GM18858 (cell line): ENCODE results near the gene USP49.
"Not testable (repeated sequence)": the region's sequence is repeated elsewhere in the genome, so short reads cannot be mapped to it uniquely, and the experiment has no call there.

ENCODE experiments used
- ATAC-seq: cut with Tn5 transposase; IDR thresholded peaks from one replicate; pipeline ENCODE4 v1.9.1; 2021; ENCODE audit not compliant: unreplicated experiment

USP49 gene

DNA sequence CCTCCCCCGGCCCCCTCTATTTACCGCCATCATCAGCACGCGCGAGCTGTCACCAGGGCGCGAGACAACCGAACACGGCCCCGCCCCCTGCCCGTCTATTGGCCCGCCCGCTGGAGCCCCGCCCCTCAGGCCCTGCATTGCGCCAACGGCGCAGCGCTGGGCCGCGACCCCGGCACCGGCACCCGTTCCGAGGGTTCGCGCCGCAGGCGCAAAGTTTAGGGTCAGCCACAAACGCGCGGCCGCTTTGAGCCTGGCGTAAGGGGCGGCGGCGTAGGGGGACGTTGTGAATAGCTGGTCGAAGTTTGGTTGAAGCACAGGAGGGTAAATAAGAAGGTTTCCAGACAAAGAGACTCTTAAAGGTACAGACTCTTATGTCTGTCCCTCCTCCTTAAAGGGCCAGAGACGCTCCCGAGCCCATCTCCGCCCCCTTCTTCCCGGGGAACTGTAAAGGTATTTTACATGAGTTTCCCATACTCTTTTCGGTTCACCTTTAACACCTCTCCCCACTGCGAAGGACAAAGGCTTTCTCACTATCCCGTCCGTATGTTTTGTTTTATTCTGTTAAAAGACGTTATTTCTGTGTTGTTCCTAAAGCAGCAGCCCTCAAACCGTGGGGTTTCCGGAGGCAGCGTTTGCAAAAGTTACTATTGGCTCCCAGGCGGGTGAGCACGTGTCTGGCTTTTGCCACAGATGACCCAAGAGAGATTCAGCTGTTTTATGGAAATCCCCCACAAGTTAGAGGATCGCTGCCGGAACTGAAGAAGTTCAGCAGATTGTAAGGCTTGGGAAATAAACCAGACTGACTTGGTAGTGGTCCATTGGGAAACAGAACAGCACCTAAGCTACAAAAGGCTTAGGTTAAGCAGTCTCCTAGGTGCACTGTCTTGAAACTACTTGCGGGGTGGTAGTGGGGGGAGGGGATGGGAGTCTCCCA is at the start of gene USP49:
Gene USP49, minus strand, starts transcription at position 76 of the 934 bp plus-strand sequence. CDS start 88,392 bp downstream, outside the sequence.
- peak; percentile 59 for ATAC-seq

DNA sequence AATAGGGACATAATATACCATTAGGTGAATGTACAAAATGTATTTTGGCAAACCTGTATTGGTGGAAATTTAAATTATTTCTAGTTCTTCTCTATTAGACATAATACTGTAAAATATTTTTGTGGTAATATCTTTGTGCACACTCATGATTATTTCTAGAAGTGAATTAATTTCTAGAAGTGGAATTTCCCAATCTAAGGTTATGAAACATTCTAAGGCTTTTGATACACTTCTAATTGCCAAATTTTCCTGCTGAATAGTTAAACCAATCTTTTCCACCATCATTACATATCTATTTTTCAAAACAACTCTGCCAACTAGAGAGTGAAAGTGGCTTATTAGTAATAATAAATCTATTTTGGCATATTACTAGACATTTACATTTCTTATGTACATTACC is 48.3 kb upstream of the USP49 start:
- no peak for ATAC-seq

DNA sequence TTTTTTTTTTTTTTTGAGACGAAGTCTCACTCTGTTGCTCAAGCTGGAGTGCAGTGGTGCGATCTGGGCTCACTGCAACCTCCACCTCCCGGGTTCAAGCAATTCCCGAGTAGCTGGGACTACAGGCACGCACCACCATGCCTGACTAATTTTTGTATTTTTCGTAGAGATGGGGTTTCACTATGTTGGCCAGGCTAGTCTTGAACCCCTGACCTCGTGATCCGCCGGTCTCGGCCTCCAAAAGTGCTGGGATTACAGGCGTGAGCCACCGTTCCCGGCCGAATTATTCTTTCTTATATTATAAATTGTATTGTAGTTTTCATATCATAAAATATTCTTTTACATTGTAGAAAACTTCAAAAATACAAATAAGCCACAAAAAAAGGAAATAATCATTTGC is 47.7 kb upstream of the USP49 start:
- not testable (repeated sequence) for ATAC-seq

DNA sequence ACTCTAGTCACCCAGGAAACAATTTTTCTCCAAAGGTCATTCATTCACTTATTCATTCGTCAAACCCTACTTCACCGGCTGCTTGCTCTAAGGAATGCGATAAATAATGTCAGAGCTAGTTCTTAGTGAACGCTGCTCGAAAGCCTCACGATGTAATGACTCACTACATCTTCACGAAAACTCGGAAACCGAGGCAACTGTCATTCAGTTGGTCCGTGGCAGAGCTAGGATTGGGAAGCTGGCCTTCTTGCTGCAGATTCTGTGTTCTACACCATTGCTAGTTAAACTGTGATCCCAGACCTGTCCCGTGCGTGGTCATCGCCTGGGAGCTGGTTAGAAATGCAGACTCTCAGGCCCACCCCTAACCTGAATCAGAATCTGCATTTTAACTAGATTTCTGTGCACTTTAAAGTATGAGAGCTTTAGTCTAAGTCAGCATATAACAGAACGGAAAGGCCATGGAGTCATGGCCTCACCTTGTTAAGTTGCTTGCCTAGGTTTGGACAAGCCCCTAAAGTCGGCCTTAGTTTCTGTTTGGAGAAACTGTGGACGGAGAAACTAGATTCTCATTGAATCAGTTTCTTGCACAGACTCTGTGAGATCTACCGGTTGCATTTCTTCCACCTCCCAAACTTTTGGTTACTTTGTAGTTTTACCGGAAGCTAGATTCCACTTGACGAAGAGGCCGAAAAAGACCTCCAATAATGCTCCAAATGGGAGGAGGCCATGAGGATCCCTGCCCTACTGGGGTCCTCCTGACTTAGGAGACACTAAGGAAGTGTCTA is 47.1 kb upstream of the USP49 start:
- ATAC-seq = no peak

DNA sequence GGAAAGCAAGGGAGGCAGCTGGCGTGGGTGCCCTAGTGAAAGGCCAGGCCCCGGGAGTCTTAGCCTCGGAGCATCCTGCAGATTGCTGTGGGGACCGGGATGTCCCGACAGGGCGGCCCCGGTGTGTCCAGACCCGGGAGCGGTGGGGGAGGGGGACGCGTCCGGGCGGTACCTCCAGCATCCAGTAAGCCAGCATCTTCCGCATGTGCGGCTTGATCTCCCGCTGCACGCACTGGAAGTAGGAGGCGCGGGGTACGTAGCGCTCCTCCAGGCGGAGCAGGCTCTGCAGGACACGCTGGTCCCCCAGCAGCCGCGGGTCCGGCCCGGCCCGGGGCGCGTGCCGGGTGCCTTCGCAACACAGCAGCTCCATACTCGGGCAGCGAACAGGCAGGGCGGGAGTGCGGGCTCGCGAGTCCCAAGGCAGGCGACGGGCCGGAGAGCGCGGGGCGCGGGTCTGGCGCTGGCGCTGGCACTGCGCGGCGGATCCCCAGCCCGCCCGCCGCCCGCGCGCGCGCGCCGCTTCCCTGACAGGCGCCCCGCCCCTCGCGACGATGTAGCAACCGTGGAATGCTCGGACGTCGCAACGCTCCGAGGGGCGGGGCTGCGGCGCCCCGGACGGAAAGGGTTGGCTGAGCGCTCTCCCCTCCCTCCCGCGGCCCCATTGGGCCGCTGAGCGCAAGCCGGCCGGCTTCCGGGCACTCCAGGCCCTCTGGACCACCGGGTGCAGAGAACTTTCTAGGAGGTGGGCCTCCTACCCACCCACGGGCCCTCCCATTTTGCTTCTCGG is 46.3 kb upstream of the USP49 start, which contains the start of gene CCND3:
Gene CCND3, minus strand, starts transcription at position 529 of the 787 bp plus-strand sequence. Its CDS starts 159 bp downstream, at position 370.
- ATAC-seq = peak; percentile 78

DNA sequence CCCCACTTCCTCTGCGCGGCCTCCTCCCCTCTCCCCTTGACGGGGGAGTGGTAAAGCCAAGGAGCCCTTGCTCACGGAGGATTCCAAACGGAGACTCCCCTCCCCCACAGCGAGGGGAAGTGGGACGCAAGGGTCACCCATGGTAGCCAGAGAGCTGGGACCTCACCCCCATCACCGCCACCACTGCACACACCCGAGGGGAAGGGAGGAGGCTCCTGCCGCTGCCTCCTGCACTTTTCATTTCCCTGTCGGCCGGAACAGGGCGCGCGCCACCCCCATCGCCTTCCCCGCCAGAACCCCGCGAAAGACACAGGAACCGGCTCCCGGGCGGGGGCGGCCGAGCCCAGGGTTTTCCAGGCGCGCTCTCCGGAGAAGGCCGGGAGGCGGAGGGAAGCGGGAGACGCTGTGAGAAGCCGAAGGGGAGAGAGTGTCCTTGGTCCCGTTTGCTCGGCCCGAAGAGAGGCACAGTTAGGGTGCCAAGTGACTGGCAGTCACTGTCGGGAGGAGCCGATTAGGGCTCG is 45.6 kb upstream of the USP49 start:
- ATAC-seq = no peak

DNA sequence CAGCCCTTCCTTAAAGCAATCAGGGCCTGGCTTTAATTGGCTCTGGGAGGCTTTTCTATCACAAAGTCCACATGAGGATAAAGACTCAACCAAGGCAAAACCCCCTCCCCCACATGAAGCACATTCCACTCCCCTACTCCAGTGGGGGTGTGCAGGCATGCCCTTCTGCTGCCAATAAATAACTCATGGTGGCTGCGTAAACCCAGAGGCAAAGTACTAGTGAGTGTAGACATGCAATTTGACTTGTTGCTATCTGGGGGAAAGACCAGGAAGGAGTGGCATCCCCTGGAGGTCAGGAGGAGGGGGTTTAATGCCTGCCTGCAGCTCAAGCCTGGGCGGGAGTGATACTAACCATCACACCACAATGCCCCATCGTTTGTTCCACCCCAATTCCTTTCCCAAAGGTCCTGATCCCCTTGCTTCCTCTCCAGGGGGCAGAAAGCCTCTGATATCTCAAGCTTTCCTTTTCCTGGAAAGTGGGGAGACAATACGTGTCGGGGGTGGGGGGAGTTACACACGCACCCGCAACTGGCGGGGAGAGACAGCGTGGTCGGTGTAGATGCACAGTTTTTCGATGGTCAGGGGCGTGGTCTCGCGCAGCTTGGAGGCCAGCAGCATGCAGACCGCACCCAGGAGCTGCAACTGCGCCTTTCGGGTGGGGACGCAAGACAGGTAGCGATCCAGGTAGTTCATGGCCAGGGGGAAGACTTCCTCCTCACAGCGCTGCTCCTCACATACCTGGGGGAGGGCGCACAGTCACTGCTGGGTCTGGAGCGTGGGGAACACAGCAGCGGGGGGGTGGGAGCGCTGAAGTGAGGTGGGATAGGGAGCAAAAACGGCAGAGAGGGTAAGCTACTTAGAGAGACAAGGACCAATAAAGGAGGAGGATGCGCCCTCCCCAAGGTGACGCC is 44.9 kb upstream of the USP49 start:
- no peak for ATAC-seq

DNA sequence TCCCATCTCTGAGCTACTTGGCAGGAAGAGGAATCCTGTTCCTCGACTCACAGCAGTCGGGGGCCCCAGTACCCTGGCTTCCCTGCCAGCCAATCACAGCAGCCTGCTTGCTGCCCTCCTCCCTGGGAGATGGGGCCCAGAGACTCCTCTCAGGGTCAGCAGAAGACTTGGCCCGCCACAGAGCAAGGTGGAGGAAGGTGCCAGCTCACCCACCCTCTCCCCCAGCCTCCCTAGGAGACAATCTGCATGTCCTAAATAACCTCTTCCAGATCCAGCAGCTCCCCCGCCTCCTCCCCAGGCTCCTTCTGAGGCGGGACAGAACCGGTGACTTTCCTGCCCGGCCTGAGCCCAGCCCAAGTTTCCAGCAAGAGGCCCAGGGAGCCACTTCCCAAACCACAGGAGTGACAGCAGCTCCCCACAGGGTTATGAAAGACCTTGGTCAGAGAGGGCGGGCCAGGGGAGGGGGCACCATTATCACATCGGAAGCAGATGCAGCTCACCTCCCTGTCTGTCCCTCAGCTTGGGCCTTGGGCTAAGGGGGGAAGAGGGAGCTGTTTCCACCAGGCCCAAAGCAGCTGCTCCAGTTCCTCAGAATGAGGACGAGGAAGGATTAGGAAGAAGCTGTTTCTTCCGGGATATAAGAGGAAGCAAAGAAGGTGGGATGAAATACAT is 44.1 kb upstream of the USP49 start:
- ATAC-seq = no peak

DNA sequence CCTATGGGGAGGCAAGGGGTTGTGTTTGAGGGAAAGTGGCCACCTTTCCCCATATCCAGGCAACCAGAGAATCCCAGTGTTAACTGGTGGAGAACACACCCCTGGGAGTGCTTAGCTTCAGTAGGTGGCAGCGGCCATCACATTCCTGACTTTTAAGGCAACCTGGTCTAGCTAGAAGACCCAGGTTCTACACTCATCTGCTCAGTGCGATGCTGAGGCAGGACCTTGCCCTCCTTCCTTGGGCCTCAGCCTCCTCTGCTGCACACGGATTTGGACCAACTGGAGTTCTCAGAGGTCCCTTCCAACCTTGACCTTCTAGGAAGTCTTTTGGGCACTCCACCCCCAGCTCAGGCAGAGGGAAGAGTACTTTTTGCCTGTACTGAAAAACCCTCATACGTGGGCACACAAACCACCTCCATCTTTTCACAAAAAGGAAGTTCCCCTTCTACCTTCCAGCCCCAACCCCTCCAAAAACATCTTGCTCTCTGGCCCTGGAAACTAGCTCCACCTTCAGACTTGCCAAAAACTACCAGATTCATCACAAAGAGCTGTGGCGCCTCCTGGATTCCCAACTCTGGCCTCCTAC is 43.5 kb upstream of the USP49 start:
- ATAC-seq = no peak

DNA sequence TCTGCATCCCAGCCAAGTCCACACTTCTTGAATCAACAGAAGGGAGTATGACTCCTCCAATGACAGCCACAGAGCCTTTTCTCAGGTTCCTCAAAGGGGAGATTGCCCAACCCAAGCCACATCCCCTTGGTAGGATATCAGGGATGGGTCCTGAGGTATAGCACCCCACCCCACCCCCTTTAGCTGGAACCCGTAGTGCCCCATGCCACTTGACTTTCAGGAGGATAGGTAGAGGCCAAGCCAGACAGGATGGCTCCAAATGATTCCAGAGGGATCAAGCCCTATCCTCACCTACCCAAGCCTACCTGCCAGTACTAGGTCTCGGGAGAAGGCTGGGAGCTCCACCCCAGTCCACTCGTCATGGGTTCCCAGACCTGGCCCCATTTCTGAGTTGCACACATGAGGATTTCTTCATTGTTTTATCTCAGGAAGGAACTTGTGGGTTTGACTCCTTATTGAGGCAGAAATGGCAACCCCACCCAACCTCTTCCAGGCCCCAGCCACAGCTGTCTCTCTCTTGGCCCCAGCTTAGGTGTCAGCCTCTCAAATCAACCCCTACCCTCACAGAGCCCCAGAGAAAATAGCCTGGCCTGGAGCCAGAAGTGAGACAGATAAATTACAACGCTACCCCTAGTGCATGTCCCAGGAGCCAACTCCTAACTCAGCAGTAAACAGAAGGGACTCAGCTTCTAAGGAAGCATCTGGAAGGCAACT is 42.8 kb upstream of the USP49 start:
- ATAC-seq = no peak

DNA sequence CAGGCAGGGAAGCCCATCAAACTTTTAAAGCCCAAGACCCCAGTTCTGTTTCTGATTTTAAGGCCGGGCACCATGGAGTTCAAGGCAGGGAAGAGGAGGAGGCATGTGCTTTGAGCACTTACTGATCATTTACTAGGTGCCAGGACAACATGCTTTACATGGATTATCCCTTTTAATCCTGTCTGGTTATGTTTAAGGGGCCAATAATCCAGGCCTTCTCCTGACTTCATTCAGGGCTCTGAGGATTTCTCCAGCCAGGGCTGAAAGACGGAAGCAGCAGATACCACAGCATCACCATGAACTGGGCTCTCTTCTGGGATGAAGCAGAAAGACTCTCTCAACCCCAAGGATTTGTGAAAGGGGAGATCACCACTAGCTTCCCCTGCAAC is 42.3 kb upstream of the USP49 start:
- ATAC-seq = no peak

DNA sequence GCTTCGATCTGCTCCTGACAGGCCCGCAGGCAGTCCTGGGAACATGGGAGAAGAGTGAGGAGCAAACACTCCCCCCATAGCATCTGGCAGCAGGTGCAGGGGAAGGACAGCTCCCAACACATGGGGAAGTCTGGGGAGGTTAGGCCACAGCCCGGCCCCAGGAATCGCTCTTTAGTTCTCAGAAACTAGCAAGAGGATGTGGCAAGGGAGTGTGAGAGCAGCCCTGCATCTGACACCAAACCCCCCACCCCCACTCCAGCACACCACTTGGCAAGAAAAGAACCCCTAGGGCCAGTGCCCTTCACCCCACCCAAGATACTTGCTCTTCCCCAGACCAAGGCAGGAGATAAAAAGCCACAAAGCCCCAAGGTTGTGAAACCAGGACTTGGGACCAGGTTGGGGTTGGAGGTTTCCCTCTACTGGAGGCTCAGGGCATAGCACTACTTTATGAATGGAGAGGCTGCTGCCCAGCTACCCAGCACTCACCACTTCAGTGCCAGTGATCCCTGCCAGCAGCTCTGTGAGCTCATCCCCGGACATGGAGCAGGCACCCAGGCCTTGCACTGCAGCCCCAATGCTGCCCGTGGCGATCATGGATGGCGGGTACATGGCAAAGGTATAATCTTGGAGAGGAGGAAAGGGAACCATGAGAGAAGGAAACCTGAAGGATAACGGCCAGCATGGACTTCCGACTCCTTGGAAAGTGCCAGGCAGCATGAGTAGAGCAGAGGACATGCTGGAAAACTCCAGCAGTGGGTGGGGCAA is 41.1 kb upstream of the USP49 start:
- no peak for ATAC-seq

DNA sequence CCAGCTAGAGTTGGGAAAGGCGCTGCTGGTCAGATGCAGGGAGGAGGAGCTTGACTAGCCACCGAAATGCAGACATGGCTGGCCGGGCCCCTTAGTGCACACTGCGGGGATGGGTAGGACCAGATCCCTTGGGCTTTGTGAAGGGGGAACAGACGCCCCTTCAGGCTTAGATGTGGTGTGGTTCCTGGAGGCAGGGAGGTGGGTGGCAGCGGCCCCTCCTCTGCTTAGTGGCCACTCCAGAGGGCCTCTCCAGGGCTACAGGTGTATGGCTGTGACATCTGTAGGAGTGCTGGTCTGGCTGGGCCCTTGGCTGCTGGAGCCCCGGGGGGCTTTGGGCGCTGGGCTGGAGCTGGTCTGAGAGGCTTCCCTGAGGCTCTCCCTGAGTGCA is 40.5 kb upstream of the USP49 start:
- ATAC-seq = no peak

DNA sequence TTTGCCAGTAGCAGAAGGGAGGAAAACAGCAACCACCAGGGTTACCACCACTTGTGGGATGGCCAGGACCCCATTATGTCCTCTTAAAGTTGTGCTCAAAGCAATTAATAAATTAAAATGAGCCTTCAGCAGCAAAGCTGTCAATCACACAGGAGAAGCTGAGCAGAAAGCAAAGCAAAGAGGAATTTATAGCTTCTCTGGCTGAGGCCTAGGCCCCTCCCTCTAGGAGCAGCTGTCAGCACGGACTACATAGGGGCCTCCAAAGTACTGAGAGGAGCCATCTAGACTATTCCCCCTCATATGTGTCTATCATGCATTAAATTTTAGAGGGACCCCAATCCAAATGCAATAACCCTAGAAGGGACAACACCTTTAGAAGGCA is 40.0 kb upstream of the USP49 start:
- no peak for ATAC-seq

DNA sequence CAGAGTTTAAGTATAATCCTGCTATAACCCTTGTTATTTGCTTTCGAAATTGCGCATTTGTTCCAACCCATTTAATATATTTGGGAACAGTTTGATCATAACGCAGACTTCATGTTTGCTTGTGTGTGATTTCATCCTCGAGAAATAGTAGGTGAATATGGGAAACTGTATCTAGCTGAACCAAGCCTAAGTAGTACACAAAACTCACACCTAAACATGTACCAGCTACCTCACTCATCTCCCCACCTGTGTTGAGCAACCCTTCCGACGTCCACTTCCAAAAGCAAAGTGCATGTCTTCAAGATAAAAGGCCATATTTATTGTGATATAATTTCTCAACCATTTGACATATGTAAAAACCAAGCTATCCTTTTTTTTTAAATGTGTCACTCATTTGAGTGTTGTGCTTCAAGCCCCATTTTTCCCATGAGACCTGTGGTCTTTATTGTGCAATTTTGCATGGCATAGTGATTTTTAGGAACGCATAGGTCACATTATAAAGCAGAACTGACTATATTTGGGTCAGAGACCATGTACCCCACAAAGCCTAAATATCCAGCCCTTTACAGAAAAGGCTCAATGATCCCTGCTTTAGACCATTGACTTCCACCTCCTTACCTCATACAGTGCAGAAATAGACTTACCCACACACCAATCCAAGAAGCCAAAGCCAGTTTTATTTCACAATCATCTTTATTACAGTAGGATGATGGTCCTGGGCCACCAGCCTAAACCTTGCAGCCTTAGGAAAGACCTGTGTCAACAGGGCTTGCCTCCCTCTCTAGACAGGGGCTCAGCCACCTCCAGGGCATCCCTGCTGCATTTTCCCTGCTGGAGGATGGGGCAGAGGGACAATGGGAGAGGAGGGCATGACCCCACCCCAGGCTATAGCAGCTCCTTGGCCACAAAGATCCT is 39.4 kb upstream of the USP49 start:
- ATAC-seq = no peak

DNA sequence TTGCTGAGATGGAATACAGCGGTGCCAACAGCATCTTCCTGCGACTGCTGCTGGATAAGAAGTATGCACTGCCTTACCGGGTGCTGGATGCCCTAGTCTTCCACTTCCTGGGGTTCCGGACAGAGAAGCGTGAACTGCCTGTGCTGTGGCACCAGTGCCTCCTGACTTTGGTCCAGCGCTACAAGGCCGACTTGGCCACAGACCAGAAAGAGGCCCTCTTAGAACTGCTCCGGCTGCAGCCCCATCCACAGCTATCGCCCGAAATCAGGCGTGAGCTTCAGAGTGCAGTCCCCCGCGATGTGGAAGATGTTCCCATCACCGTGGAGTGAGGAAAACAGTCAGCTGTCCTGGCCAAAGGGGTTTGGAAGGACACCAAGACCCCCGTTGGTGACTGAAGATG is 37.2 kb upstream of the USP49 start:
- ATAC-seq = no peak

DNA sequence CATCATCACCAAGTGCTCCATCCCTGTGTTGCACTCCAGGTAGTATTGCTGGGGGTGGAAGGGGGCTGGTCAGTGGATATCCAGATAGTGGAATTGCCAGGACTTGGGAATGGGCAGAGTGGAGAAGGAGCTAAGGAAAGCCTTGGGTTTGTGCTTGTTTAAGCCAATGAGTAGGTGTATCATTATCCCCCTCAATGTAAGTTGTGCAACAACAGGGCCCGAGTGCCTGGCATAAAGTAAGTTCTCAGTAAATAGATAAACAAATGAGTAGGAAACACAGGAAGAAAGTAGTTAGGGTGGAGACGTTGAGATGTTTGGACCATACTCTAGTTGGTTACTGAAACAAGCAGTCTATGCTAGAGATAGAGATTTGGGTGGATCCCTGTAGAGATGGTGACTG is 36.6 kb upstream of the USP49 start:
- no peak for ATAC-seq
